Measurements from ENCODE around the gene MCMBP. TPM values are rescaled to one million over a fixed set of nuclear protein-coding genes. Genes with fewer than 3 reads are reported as not detected.

MCMBP gene
- total and polyA plus RNA-seq, 4 donors, result 25.8 to 53.0 (median 50.2) TPM

DNA sequence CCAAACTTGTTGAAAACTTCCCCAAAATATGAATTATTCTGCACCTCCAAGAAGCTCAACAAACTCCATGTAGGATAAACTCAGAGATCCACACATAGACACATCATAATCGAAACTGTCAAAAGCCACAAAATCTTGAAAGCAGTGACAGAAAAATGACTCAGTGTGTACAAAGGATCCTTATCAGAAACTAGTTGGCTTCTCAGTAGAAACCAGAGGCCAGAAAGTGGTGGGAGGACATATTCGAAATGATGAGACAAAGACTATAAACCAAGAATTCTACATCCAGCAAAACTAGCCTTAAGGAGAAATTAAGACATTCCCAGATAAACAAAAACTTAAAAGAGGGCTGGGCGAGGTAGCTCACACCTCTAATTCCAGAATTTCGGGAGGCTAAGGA is 38.5 kb downstream of the MCMBP start:
- no peaks in the 10 kb centered on the region for H3K27me3 ChIP-seq (ENCODE audit: control insufficient read depth in 3 of 3, insufficient read depth in 3 of 3, low read length in 2 of 3)
- ATAC-seq (ENCODE audit: insufficient read depth, low FRiP score), result no peak
- peaks cover 23 to 64% (median 34%) of the 10 kb centered on the region in 4 donors for H3K36me3 ChIP-seq (ENCODE audit: control insufficient read depth in 4 of 4, insufficient read depth in 4 of 4, low read length in 4 of 4)
- H3K9ac ChIP-seq (ENCODE audit: insufficient read depth in 1 of 2, low read length in 2 of 2), result no peak overlapping the region
- H3K4me1 ChIP-seq (ENCODE audit: control insufficient read depth in 5 of 5, insufficient read depth in 5 of 5, low read length in 5 of 5), result no peaks in the 10 kb centered on the region
- H3K4me3 ChIP-seq, result no peak overlapping the region
- no peak for DNase-seq
- H3K27ac ChIP-seq (ENCODE audit: low read depth in 1 of 2, low read length in 1 of 2), result no peak overlapping the region
- H3K9me3 ChIP-seq (ENCODE audit: control insufficient read depth in 4 of 4, insufficient read depth in 3 of 4, low read length in 3 of 4), result no peaks in the 10 kb centered on the region
- WGBS, 2 donors, result 91 to 93% methylated on average over 4 of the region's 4 CpGs
- TF ChIP-seq, protein P1, sequence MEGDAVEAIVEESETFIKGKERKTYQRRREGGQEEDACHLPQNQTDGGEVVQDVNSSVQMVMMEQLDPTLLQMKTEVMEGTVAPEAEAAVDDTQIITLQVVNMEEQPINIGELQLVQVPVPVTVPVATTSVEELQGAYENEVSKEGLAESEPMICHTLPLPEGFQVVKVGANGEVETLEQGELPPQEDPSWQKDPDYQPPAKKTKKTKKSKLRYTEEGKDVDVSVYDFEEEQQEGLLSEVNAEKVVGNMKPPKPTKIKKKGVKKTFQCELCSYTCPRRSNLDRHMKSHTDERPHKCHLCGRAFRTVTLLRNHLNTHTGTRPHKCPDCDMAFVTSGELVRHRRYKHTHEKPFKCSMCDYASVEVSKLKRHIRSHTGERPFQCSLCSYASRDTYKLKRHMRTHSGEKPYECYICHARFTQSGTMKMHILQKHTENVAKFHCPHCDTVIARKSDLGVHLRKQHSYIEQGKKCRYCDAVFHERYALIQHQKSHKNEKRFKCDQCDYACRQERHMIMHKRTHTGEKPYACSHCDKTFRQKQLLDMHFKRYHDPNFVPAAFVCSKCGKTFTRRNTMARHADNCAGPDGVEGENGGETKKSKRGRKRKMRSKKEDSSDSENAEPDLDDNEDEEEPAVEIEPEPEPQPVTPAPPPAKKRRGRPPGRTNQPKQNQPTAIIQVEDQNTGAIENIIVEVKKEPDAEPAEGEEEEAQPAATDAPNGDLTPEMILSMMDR (IDR thresholded peaks at IDR 0.05; ENCODE audit: control extremely low read depth, extremely low read depth), result no peak

DNA sequence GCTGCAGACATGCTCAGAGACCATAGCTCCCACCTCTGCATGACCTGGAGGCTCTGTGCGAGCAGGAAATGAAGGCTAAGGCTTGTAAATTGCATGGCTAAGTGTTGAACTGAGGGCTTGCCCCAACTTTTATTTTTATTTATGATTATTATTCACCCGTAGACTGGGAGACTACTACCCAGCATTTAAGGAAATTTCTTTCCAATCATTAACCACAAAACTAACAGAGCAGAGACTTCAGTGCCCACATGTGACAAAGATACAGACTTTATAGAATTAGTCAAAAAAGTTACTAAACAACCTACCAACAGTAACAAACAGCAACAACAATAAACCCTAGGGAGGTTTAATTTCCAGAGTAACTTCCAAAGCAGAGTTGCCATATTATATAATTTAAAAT is 39.7 kb downstream of the MCMBP start:
- TF ChIP-seq, protein P1 (IDR thresholded peaks at IDR 0.05; ENCODE audit: control extremely low read depth, extremely low read depth), result no peak
- peaks cover 17 to 67% (median 35%) of the 10 kb centered on the region in 4 donors for H3K36me3 ChIP-seq (ENCODE audit: control insufficient read depth in 4 of 4, insufficient read depth in 4 of 4, low read length in 4 of 4)
- 94 to 95% methylated on average over 2 of the region's 2 CpGs for WGBS, 2 donors

DNA sequence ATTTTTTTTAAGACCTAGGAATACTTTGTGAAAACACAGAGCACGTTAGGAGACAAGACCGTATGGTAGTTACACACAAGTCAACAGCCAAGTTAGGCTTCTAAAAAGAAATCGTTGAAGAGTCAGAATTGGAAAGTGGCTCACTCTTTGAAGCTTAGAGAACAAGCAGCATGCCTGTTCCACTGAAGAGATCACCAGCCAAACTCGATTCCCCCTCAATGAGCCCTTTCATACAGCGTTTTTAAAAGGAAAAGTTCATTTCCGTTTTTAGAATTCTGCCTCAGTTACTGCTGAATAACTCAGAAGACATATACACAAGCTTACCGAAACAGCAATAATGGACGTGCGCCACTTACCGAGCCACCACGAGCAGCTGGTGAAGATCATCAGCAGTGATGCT is 41.0 kb downstream of the MCMBP start:
- no peak for ATAC-seq (ENCODE audit: insufficient read depth, low FRiP score)

More for the DNA sequence above, 39.7 kb downstream of the MCMBP start:
- DNase-seq (no peak), ATAC-seq (ENCODE audit: insufficient read depth, low FRiP score) (no peak)
- Histone ChIP-seq H3K9ac (ENCODE audit: insufficient read depth in 1 of 2, low read length in 2 of 2) (no peak overlapping the region), H3K27me3 (ENCODE audit: control insufficient read depth in 3 of 3, insufficient read depth in 3 of 3, low read length in 2 of 3) (no peaks in the 10 kb centered on the region), H3K27ac (ENCODE audit: low read depth in 1 of 2, low read length in 1 of 2) (no peak overlapping the region), H3K4me1 (ENCODE audit: control insufficient read depth in 5 of 5, insufficient read depth in 5 of 5, low read length in 5 of 5) (no peaks in the 10 kb centered on the region), H3K4me3 (no peak overlapping the region), H3K9me3 (ENCODE audit: control insufficient read depth in 4 of 4, insufficient read depth in 3 of 4, low read length in 3 of 4) (no peaks in the 10 kb centered on the region)

More for the DNA sequence above, 41.0 kb downstream of the MCMBP start:
- no peak overlapping the region for H3K9ac ChIP-seq (ENCODE audit: insufficient read depth in 1 of 2, low read length in 2 of 2)
- 90 to 95% methylated on average over 11 of the region's 11 CpGs for WGBS, 2 donors
- TF ChIP-seq, protein P1 (IDR thresholded peaks at IDR 0.05; ENCODE audit: control extremely low read depth, extremely low read depth), result no peak
- H3K27ac ChIP-seq (ENCODE audit: low read depth in 1 of 2, low read length in 1 of 2), result no peak overlapping the region
- DNase-seq, result no peak
- no peak overlapping the region for H3K4me3 ChIP-seq
- H3K9me3 ChIP-seq (ENCODE audit: control insufficient read depth in 4 of 4, insufficient read depth in 3 of 4, low read length in 3 of 4), result no peaks in the 10 kb centered on the region
- no peaks in the 10 kb centered on the region for H3K27me3 ChIP-seq (ENCODE audit: control insufficient read depth in 3 of 3, insufficient read depth in 3 of 3, low read length in 2 of 3)
- H3K4me1 ChIP-seq (ENCODE audit: control insufficient read depth in 5 of 5, insufficient read depth in 5 of 5, low read length in 5 of 5), result no peaks in the 10 kb centered on the region
- peaks cover 23 to 68% (median 38%) of the 10 kb centered on the region in 4 donors for H3K36me3 ChIP-seq (ENCODE audit: control insufficient read depth in 4 of 4, insufficient read depth in 4 of 4, low read length in 4 of 4)

Measured in lung (tissue), 12 donors.